ENCODE data around the gene PPM1K.

- TF ChIP-seq, protein P1, sequence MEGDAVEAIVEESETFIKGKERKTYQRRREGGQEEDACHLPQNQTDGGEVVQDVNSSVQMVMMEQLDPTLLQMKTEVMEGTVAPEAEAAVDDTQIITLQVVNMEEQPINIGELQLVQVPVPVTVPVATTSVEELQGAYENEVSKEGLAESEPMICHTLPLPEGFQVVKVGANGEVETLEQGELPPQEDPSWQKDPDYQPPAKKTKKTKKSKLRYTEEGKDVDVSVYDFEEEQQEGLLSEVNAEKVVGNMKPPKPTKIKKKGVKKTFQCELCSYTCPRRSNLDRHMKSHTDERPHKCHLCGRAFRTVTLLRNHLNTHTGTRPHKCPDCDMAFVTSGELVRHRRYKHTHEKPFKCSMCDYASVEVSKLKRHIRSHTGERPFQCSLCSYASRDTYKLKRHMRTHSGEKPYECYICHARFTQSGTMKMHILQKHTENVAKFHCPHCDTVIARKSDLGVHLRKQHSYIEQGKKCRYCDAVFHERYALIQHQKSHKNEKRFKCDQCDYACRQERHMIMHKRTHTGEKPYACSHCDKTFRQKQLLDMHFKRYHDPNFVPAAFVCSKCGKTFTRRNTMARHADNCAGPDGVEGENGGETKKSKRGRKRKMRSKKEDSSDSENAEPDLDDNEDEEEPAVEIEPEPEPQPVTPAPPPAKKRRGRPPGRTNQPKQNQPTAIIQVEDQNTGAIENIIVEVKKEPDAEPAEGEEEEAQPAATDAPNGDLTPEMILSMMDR (IDR thresholded peaks at IDR 0.05; ENCODE audit: insufficient read depth, low read length, poor library complexity, severe bottlenecking): no peak
- TF ChIP-seq EZH2phosphoT487 (conservative IDR thresholded peaks at IDR 0.05; ENCODE audit: low read length): no peak
Measured at GRCh38 chr4:88296413-88297211, 12.3 kb upstream of the PPM1K start.

All from SU-DHL-6 (cell line).